HG03354 (cell line): ENCODE results near the gene CAGE1.
"Not testable (repeated sequence)": the region's sequence is repeated elsewhere in the genome, so short reads cannot be mapped to it uniquely, and the experiment has no call there.

ENCODE experiments used
- ATAC-seq: cut with Tn5 transposase; IDR thresholded peaks from one replicate; pipeline ENCODE4 v1.9.1; 2021; ENCODE audit warnings: mild to moderate bottlenecking; ENCODE audit not compliant: unreplicated experiment, poor library complexity, severe bottlenecking

The CAGE1 gene

DNA sequence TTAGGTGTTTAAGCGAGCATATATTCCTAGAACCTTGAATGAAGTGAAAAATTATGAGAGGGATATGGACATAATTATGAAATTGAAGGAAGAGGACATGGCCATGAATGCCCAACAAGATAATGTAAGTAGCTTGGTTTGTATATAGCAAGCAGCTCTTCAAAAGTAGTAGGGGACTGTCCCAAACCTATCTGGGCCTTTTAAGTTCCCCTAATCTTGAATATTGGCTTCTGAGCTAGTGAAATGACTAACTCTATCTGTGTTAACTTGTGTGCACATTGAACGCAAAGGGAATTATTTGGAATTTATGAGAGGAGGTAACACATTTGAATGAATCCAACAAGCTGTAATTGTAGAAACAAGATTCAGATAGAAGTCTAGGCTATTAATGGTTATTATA lies 21.8 kb upstream of the CAGE1 start:
- no peak for ATAC-seq

DNA sequence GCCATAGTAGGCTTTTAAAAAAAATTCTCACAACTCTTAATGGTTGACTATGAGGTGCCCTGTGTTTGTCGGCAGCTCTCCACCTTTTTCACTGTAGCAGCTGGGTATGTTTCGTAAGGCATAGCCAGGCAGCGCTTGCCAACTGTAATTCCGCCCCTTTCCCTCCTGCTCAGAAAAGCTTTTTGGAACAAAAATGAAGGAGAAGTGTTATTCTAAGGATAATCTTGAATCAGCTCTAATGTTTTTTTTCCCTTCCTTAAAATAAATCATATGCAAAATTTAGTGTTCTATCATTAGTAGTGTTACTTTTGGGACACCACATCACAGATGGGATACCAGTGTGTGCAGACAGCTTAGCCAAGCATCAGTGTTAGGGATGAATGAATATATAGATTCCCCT lies 21.3 kb upstream of the CAGE1 start:
- no peak for ATAC-seq

DNA sequence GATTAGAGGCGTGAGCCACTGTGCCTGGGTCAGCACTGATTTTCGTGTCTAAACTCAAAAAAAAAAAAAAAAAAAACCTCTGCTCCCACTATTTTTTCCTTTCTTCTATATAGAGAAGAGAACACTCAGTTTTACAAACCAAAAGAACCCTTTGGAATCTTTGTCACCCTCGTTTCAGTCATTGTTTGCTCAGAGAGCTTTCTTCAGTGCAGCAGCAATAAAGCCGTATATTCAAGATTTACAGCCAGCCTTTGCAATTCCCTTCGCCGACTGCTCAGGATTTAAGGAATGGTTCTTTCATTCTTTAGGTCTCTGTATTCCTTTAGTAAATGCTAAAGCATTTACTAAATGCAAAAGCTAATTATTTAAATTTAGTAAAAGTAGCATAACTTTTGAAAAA lies 20.2 kb upstream of the CAGE1 start:
- no peak for ATAC-seq

DNA sequence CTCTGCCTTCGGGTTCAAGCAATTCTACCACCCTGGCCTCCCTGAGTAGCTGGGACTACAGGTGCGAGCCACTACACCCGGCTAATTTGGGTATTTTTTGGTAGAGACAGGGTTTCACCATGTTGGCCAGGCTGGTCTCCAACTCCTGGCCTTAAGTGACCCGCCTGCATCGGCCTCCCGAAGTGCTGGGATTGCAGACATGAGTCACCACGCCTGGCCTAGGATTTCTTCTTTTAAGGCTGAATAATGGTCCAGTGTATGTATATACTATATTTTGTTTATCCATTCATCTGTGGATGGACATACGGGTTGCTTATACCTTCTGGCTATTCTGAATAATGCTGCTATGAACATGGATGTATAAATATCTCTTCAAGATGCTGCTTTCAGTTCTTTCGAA lies 17.2 kb upstream of the CAGE1 start:
- no peak for ATAC-seq

DNA sequence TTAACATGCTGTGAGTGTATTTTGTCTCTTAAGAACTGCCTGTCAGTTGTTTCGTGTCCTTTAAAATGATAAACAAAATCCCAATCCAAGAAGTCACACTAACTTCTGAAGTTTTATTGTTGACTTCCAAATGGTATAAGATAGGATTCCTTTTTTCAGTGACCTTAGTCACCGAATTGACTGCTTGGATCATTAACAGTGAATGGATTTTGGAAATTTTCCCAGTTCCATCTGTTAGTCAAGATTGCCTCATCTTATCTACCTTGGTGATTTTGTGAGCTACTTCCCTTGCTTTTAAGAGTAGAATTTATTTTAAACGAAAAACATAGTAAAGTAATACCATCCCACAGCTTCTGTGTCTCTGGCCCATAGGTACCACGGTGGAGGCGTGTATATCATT lies 15.0 kb upstream of the CAGE1 start:
- ATAC-seq = no peak

DNA sequence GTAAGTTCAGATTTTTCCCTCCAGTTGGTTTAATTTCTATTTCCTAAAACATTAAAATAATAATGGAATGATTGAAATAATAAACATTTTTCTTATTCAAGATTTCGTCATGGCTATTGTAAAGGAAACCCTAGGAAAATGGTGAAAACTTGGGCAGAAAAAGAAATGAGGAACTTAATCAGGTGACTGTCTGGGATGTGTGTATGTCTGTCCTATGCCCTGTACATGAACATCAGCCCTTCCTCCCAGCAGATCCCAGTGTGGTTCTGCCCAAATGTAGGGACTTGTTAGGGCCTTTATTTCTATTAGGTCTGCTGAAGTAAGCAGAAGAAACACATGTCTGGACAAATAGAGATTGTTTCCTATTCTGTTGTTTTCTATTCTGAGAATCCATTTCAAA lies 13.2 kb upstream of the CAGE1 start:
- ATAC-seq = no peak

DNA sequence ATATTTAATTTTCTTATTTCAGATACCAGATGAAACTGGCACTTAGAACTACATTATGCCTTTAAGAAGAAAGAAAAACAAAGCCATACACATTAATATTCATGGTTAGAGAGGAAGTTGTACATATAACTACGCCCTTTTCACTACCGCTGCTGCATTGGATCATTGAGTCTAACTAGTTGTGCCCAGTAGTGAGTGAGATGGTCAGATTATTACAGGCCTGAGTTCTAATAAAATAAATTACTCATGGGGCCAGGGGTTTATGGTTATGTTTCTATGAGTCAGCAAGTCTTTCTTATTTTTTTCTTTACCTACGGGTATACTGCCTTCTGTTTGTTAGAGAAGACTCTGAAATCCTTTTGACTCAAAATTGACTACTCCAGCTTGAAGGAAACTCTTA lies 11.5 kb upstream of the CAGE1 start:
- no peak for ATAC-seq

DNA sequence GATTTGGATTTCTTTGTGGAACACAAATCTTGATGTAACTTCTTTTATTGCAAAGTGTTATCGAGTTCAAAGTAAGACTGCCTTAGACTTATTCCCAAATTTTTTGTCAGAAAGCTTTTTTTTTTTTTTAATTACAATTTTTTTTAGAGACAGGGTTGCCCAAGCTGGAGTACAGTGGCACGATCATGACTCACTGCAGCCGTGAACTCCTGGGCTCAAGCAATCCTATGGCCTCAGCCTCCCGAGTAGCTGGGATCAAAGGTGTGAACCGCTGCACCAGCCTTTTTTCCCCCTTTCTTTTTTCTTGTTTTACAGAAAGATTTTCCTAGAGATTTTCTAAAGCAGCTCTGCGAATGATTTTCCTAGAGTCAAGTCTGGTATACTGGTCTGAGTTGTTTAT lies 2.9 kb upstream of the CAGE1 start:
- no peak for ATAC-seq

DNA sequence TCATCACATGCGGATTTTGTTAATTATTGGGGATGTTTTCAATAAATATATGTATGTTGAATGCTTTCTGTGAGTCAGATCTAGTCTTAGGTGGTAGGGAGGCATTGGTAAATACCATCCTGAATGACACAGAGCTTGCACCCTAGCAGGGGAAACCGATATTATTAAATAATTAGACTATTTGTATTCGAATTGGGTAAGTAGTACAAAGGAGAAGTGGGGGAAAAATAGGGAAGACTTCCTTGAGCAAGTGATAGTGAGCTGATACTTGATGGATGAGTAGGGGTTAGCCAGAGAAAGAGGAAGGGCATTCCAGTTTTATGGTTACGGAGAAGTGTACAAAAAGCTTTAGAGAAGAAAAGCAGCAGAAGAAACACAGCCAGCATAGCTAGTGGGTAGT lies 1.6 kb upstream of the CAGE1 start:
- no peak for ATAC-seq

DNA sequence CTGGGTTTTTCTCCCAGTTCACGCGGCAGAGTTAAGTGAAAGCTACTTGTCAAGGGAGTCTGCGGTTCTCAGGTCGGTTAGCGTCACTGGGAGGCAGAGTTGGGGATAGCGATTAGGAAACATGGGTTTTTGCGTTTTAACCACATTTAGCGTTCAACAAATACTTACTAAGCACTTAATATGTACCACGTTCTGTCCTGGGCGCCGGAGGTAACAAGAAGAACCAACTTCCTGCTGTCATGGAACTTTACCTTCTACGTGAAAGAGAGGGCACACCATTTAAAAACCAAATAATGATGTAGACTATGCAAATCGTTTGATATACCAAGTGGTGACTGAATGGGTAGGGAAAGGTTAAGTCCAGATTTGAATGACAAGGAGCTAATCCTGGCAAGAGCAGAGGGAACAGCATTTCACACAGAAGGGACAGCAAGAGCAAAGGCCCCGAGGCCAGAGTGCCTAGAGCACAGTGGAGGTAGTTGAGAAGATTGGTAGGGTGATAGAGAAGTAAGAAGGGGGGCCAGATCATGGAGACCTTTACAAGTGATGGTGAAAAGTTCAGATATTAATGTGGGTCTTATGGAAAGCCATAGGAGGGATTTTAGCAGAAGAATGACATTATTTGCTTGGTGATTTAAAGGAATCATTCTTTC lies 810 bp upstream of the CAGE1 start:
- ATAC-seq = peak; percentile 23

DNA sequence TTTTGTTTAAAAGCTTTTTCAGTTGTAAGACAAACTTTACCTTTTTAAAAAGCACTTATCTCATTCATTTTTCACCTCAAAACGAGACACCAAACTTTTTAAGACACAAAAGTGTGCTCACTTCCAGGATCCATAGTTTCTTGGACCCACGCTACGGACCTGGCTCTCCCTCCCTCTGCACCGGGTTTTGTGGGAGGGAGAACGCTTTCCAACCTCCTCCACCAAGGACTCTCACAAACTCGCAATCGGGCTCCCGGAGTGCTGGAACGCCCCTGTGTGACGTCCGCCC lies 436 bp downstream of the CAGE1 start:
- no peak for ATAC-seq

DNA sequence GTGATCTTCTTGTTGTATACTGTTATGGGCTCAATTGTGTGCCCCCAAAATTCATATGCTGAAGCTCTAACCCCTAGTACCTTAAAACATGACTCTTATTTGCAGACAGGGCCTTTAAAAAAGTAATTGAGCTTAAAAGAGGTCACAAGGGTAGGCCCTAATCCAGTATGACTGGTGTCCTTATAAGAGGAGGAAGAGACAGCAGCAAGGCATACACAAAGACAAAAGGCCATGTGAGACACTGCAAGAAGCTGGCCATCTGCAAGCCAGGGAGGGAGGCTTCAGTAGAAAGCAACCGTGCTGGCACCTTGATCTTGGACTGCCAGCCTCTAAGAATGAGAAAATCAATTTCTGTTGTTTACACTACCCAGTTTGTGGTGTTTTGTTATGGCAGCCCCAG lies 8.4 kb downstream of the CAGE1 start:
- ATAC-seq = no peak

DNA sequence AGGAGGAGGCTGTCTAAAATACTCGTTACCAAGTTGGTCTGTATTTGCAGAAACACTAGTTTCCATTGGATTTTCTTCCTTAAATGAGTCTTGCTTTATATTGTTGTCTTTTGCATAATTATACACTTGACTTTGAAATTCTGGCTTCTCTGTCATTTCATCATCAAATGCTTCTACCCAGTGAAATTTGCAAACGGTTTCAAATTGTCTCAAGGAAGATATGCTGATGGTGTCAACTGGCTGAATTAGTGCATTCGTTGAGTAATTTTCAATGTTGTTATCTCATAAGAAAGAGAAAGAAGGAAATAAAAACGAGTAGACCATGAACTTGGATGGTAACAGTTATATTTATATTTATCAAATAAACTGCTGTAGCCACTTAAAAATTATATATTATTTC lies 10.8 kb downstream of the CAGE1 start:
- no peak for ATAC-seq

DNA sequence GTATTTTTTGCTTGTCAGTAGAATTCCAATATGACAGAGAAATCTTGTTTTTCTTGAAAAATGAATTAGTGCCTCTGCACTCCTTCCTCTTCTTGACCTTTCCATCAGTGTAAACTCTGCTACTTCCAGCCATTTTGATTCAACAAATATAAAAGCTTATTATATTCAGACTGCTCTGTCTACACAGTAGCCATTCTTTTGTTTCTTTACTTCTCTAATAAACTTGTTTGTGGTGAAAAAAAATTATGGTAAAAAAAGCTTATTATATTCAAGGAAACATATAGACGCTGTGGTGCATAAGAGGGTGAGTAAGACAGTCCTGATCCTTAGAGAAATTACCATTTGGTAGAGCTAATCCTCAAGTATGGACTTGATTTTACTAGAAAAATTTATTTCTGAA lies 11.6 kb downstream of the CAGE1 start:
- no peak for ATAC-seq

DNA sequence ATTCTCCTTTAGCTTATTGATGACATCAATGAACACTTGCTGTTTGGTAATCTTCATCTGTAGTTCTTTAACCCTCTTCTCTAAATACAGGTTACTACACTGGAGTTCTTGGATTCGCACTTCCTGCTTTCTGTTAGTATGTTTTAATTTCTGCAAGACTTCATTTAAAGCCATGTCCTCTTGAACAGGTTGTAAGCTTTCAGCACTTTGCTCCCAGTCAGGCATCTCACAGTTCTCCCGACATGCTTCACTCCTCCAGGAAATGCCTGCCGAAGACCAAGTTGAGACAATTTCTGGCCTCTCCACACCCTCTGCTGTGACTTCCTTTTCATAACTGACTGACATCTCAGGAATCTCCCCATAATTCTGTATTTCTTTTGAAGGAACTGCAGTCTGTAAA lies 15.8 kb downstream of the CAGE1 start:
- ATAC-seq = no peak

DNA sequence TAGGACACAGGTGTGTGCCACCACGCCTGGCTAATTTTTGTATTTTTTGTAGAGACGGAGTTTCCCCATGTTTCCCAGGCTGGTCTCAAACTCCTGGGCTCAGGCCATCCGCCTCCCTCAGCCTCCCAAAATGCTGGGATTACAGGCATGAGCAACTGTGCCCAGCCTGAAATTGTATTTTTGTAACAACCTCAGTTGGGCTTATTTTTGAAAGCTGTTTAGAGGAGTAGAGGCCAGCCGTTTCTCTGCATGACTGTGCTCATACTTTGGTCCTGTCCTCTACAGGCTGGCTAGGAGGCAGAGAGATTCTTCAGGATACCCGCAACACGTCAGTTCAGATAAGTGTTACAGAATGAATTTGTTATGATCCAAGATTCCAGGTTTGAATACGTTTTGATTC lies 22.1 kb downstream of the CAGE1 start:
- no peak for ATAC-seq

DNA sequence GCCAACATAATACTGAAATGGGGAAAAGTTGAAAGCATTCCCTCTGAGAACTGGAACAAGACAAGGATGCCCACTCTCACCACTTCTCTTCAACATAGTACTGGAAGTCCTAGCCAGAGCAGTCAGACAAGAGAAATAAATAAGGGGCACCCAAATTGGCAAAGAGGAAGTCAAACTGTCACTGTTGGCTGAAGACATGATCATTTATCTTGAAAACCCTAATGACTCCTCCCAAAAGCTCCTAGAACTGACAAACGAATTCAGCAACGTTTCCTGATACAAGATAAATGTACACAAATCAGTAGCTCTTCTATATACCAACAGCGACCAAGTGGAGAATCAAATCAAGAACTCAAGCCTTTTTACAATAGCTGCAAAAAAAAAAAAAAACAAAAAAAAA lies 37.6 kb downstream of the CAGE1 start:
- ATAC-seq = not testable (repeated sequence)

DNA sequence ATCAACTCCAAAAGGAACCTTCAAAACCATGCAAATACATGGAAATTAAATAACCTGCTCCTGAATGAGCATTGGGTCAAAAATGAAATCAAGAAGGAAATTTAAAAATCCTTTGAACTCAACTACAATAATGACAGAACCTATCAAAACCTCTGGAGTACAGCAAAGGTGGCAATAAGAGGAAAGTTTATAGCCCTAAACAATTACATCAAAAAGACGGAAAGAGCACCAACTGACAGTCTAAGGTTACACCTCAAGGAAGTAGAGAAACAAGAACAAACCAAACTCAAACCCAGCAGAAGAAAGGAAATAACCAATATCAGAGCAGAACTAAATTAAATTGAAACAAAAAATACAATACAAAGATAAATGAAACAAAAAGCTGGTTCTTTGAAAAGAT lies 39.0 kb downstream of the CAGE1 start:
- not testable (repeated sequence) for ATAC-seq

DNA sequence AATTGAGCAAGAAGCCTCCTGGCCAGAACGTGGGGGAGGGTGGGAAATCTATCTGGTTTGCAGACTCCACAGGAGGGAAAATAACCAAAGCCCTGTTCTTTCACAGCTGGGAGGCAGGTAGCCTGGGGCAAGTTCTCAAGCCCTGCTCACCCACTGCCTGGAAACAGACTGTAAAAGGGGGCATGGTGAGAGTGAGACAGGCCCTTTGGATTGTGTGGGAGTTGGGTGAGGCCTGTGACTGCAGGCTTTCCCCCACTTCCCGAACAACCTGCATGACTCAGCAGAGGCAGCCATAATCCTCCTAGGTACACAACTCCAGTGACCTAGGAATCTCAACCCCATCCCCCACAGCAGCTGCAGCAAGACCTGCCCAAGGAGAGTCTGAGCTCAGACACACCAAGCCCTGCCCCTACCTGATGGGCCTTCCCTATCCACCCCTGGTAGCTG lies 42.0 kb downstream of the CAGE1 start:
- ATAC-seq = not testable (repeated sequence)

DNA sequence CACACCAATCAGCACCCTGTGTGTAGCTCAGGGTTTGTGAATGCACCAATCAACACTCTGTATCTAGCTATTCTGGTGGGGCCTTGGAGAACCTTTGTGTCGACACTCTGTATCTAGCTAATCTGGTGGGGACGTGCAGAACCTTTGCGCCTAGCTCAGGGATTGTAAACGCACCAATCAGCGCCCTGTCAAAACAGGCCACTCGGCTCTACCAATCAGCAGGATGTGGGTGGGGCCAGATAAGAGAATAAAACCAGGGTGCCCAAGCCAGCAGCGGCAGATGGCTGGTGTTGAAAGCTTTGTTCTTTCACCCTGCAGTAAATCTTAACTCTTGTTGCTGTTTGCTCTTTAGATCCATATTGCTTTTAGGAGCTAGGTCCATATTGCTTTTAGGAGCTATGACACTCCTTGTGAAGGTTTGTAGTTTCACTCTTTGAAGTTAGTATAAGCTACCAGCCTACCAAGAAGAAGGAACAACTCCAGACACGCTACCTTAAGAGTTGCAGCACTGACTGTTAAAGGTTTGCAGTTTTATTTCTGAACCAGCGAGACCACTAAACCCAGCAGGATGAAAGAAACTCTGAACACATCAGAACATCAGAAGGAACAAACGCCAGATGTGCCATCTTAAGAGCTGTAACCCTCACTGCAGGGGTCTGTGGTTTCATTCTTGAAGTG lies 44.6 kb downstream of the CAGE1 start:
- not testable (repeated sequence) for ATAC-seq

DNA sequence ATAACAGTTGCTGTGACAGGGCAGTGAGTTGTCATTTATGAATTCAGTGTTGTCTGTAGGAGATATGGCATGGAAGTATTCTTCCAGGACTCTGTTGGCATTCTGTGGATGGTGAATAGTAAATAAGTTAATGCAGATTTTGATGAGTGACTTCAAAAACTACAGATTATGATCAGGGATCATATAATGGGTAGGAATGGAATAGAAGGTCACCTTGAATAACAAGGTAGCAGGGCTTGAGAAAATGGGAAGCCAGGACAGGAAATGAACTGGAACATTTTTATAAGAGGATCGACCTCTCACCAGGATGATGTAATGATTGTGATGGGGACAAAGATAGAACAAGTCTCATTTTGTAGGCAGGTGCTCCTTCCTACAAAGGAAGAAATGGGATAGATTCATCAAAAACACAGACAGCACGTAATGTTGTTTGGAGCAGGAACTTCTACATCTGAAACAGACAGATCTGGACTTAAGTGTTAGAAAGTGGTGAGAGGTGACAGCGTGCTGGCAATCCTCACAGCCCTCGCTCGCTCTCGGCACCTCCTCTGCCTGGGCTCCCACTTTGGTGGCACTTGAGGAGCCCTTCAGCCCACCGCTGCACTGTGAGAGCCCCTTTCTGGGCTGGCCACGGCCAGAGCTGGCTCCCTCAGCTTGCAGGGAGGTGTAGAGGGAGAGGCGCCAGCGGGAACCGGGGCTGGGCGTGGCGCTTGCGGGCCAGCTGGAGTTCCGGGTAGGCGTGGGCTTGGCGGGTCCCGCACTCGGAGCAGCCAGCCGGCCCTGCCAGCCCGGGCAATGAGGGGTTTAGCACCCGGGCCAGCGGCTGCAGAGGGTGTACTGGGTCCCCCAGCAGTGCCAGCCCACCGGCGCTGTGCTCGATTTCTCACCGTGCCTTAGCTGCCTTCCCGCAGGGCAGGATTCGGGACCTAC lies 45.7 kb downstream of the CAGE1 start:
- no peak for ATAC-seq
